ENCODE data around the gene SPATA16.
"Not testable (repeated sequence)": the region's sequence is repeated elsewhere in the genome, so short reads cannot be mapped to it uniquely, and the experiment has no call there.

Gene SPATA16

GRCh38 chr3:173064631-173065030 is 76.4 kb downstream of the SPATA16 start:
- no peak for DNase-seq (ENCODE audit: low read depth in 2 of 2)

- no peak for DNase-seq (ENCODE audit: low read depth in 2 of 2)
These were observed 82.8 kb downstream of the SPATA16 start for GRCh38 chr3:173058229-173058628.

GRCh38 chr3:173055228-173055933 is 85.7 kb downstream of the SPATA16 start:
- no peak for DNase-seq (ENCODE audit: low read depth in 2 of 2)

- DNase-seq (ENCODE audit: low read depth in 2 of 2): no peak
These were observed 91.7 kb downstream of the SPATA16 start for GRCh38 chr3:173049360-173049759.

- DNase-seq (ENCODE audit: low read depth in 2 of 2): no peak
These were observed 95.2 kb downstream of the SPATA16 start for GRCh38 chr3:173045770-173046382.

GRCh38 chr3:173044998-173045397 is 96.0 kb downstream of the SPATA16 start:
- no peak for DNase-seq (ENCODE audit: low read depth in 2 of 2)

GRCh38 chr3:173043757-173044156 is 97.3 kb downstream of the SPATA16 start:
- DNase-seq (ENCODE audit: low read depth in 2 of 2): no peak

GRCh38 chr3:173038484-173038871 is 102.6 kb downstream of the SPATA16 start:
- no peak for DNase-seq (ENCODE audit: low read depth in 2 of 2)

GRCh38 chr3:173037840-173038483 is 103.1 kb downstream of the SPATA16 start:
- no peak for DNase-seq (ENCODE audit: low read depth in 2 of 2)

- no peak for DNase-seq (ENCODE audit: low read depth in 2 of 2)
These were observed 110.8 kb downstream of the SPATA16 start for GRCh38 chr3:173030273-173030672.

GRCh38 chr3:173028351-173028750 is 112.7 kb downstream of the SPATA16 start:
- DNase-seq (ENCODE audit: low read depth in 2 of 2): no peak

GRCh38 chr3:173027429-173027828 is 113.6 kb downstream of the SPATA16 start:
- no peak for DNase-seq (ENCODE audit: low read depth in 2 of 2)

- DNase-seq (ENCODE audit: low read depth in 2 of 2): no peak
These were observed 115.1 kb downstream of the SPATA16 start for GRCh38 chr3:173025941-173026340.

GRCh38 chr3:173021547-173022185 is 119.4 kb downstream of the SPATA16 start:
- no peak for DNase-seq (ENCODE audit: low read depth in 2 of 2)

- DNase-seq (ENCODE audit: low read depth in 2 of 2): not testable (repeated sequence)
These were observed 120.9 kb downstream of the SPATA16 start for GRCh38 chr3:173020128-173020527.

GRCh38 chr3:173019378-173019777 is 121.7 kb downstream of the SPATA16 start:
- no peak for DNase-seq (ENCODE audit: low read depth in 2 of 2)

- DNase-seq (ENCODE audit: low read depth in 2 of 2): no peak
These were observed 122.3 kb downstream of the SPATA16 start for GRCh38 chr3:173018758-173019157.

GRCh38 chr3:173013219-173013832 is 127.7 kb downstream of the SPATA16 start:
- DNase-seq (ENCODE audit: low read depth in 2 of 2): no peak

GRCh38 chr3:173009410-173009809 is 131.6 kb downstream of the SPATA16 start:
- DNase-seq (ENCODE audit: low read depth in 2 of 2): no peak

GRCh38 chr3:173008978-173009377 is 132.1 kb downstream of the SPATA16 start:
- no peak for DNase-seq (ENCODE audit: low read depth in 2 of 2)

- no peak for DNase-seq (ENCODE audit: low read depth in 2 of 2)
These were observed 133.8 kb downstream of the SPATA16 start for GRCh38 chr3:173007079-173007723.

- DNase-seq (ENCODE audit: low read depth in 2 of 2): no peak
These were observed 135.0 kb downstream of the SPATA16 start for GRCh38 chr3:173006006-173006405.
